ENCODE measurements around the gene LMTK2.

DNA sequence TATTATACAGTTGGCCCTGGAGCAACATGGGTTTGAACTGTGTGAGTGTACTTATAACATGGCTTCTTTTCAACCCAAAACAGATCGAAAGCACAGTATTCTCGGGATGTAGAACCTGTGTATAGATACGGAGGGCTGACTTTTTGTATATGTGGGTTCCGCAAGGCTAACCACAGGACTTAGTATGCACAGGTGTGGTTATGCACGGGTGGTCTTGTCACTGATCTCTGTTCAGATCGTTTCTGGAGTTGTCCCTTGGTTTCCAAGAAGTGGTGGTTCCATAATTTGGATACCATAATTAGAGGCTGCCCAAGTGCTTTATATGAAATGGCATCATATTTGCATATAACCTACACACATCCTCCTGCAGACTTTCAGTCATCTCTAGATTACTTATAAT, 93.7 kb downstream of the LMTK2 start:
- TF ChIP-seq, protein P1, sequence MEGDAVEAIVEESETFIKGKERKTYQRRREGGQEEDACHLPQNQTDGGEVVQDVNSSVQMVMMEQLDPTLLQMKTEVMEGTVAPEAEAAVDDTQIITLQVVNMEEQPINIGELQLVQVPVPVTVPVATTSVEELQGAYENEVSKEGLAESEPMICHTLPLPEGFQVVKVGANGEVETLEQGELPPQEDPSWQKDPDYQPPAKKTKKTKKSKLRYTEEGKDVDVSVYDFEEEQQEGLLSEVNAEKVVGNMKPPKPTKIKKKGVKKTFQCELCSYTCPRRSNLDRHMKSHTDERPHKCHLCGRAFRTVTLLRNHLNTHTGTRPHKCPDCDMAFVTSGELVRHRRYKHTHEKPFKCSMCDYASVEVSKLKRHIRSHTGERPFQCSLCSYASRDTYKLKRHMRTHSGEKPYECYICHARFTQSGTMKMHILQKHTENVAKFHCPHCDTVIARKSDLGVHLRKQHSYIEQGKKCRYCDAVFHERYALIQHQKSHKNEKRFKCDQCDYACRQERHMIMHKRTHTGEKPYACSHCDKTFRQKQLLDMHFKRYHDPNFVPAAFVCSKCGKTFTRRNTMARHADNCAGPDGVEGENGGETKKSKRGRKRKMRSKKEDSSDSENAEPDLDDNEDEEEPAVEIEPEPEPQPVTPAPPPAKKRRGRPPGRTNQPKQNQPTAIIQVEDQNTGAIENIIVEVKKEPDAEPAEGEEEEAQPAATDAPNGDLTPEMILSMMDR (IDR thresholded peaks at IDR 0.05 in 8 of 11, conservative IDR thresholded peaks at IDR 0.05 in 3 of 11) = no peak
- no peak for TF ChIP-seq POLR2AphosphoS5 (IDR thresholded peaks at IDR 0.05)
- no peak for TF ChIP-seq POLR2A (IDR thresholded peaks at IDR 0.05)
